ENCODE results near the gene AANAT. TPM values are rescaled to one million over a fixed set of nuclear protein-coding genes. Genes with fewer than 3 reads are reported as not detected.

Gene AANAT
- total and polyA plus RNA-seq, 4 donors, result not detected

Other genes with a start within 250 kb of the AANAT start
- 1 to 10 TPM in 1 of 2 donors, under 1 TPM in 1; 0.42 to 2.9 TPM for gene RNF157, start 227.1 kb upstream of the AANAT start, total RNA-seq
- gene RNF157, start 227.1 kb upstream of the AANAT start, polyA plus RNA-seq, result under 1 TPM; 0.50 to 0.82 TPM
- gene UBALD2, start 202.3 kb upstream of the AANAT start, total RNA-seq, result 1 to 10 TPM; 1.7 to 6.5 TPM
- 1 to 10 TPM; 1.4 to 5.5 TPM for gene UBALD2, start 202.3 kb upstream of the AANAT start, polyA plus RNA-seq
- 1 to 10 TPM in 1 of 2 donors, under 1 TPM in 1; 0.56 to 6.1 TPM for gene QRICH2, start 159.3 kb upstream of the AANAT start, total RNA-seq
- gene QRICH2, start 159.3 kb upstream of the AANAT start, polyA plus RNA-seq, result under 1 TPM; 0.67 TPM
- gene PRPSAP1, start 113.7 kb upstream of the AANAT start, total RNA-seq, result 10 to 100 TPM; 21.4 to 78.1 TPM
- 10 to 100 TPM; 33.9 to 71.3 TPM for gene PRPSAP1, start 113.7 kb upstream of the AANAT start, polyA plus RNA-seq
- gene SPHK1, start 83.0 kb upstream of the AANAT start, total RNA-seq, result 10 to 100 TPM in 1 of 2 donors, under 1 TPM in 1; 0.92 to 11.4 TPM
- 1 to 10 TPM in 1 of 2 donors, under 1 TPM in 1; 0.89 to 1.3 TPM for gene SPHK1, start 83.0 kb upstream of the AANAT start, polyA plus RNA-seq
- 10 to 100 TPM; 13.1 to 71.5 TPM for gene UBE2O, start 14.5 kb upstream of the AANAT start, total RNA-seq
- gene UBE2O, start 14.5 kb upstream of the AANAT start, polyA plus RNA-seq, result 1 to 10 TPM; 3.3 to 5.4 TPM
- 1 to 10 TPM; 3.6 to 6.7 TPM for gene RHBDF2, start 33.8 kb downstream of the AANAT start, total RNA-seq
- gene RHBDF2, start 33.8 kb downstream of the AANAT start, polyA plus RNA-seq, result 1 to 10 TPM; 2.9 to 5.6 TPM
- 1 to 10 TPM; 1.6 to 7.8 TPM for gene CYGB, start 70.1 kb downstream of the AANAT start, total RNA-seq
- 1 to 10 TPM in 1 of 2 donors, under 1 TPM in 1; 0.83 to 1.2 TPM for gene CYGB, start 70.1 kb downstream of the AANAT start, polyA plus RNA-seq
- 1 to 10 TPM in 1 of 2 donors, under 1 TPM in 1; 0.75 to 1.0 TPM for gene PRCD, start 72.4 kb downstream of the AANAT start, total RNA-seq
- gene PRCD, start 72.4 kb downstream of the AANAT start, polyA plus RNA-seq, result under 1 TPM in 1 of 2 donors, not detected in 1; 0.63 TPM
- 1 to 10 TPM; 1.3 to 2.6 TPM for gene ST6GALNAC2, start 118.3 kb downstream of the AANAT start, total RNA-seq
- gene ST6GALNAC2, start 118.3 kb downstream of the AANAT start, polyA plus RNA-seq, result under 1 TPM; 0.52 to 0.90 TPM
- gene ST6GALNAC1, start 176.2 kb downstream of the AANAT start, total RNA-seq, result 1 to 10 TPM in 1 of 2 donors, not detected in 1; 2.1 TPM
- under 1 TPM; 0.16 to 0.21 TPM for gene ST6GALNAC1, start 176.2 kb downstream of the AANAT start, polyA plus RNA-seq
- 10 to 100 TPM in 1 of 2 donors, 1 to 10 TPM in 1; 9.8 to 12.9 TPM for gene MXRA7, start 243.4 kb downstream of the AANAT start, total RNA-seq
- 10 to 100 TPM in 1 of 2 donors, 1 to 10 TPM in 1; 4.8 to 22.1 TPM for gene MXRA7, start 243.4 kb downstream of the AANAT start, polyA plus RNA-seq

All from liver (tissue), 4 donors.